ENCODE results near the gene NARF. TPM values are rescaled to one million over a fixed set of nuclear protein-coding genes. Genes with fewer than 3 reads are reported as not detected.

Gene NARF
- total and polyA plus RNA-seq, 2 of the 8 experiments (the other 6 are each of a cell fraction or from before 2014, with no cell fraction given) = 97.4 to 131 TPM

DNA sequence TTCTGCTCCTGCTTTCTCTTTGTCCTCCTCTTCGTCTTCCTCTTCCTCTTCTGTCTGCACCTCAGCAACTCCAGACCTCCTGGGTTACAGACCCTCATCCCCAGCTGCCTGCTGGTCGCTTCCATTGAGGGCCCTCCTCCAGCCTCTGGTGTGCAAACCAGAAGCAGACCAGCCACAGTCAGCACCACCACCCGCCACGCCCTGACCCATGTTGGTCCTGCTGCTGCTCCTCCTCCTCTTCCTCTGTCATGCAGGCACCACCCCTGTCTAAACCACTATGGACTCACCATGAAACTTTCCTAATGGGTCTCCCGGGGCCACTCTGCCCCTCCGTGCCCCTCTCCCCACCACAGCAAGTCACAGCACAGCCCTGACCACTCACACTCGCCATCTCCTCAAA lies 28.7 kb upstream of the NARF start:
- Histone ChIP-seq H3K4me3 (ENCODE audit: extremely low read depth in 1 of 4, insufficient read depth in 2 of 4, low read depth in 3 of 4, low read length in 4 of 4) (no peak overlapping the region), H2BK5ac (ENCODE audit: low read depth, low read length) (no peak overlapping the region), H3K79me1 (ENCODE audit: low read depth, low read length) (no peaks in the 10 kb centered on the region), H3K79me2 (ENCODE audit: control insufficient read depth in 1 of 2, insufficient read depth in 2 of 2, low read length in 2 of 2) (no peaks in the 10 kb centered on the region), H2BK15ac (ENCODE audit: low read length) (no peak overlapping the region), H2BK20ac (ENCODE audit: low read length) (no peak overlapping the region), H3K27ac (ENCODE audit: low read depth, low read length) (no peak overlapping the region), H2AFZ (ENCODE audit: low read length) (no peak overlapping the region), H3K23ac (ENCODE audit: insufficient read length) (no peak overlapping the region), H3K4ac (replicated peaks; ENCODE audit: insufficient read length, low read depth, low read length) (no peak overlapping the region), H4K5ac (ENCODE audit: insufficient read length, low read depth, low read length) (no peak overlapping the region), H3K27me3 (replicated peaks in 1 of 4; ENCODE audit: control insufficient read depth in 3 of 4, extremely low read depth in 1 of 4, insufficient read depth in 3 of 4, low read length in 3 of 4) (no peaks in the 10 kb centered on the region), H3K36me3 (ENCODE audit: control insufficient read depth in 2 of 4, insufficient read depth in 4 of 4, low read length in 3 of 4) (no peaks in the 10 kb centered on the region; a peak in 1 of 8 replicates), H3K4me1 (replicated peaks in 1 of 4; ENCODE audit: control insufficient read depth in 3 of 4, insufficient read depth in 4 of 4, low read length in 3 of 4) (no peaks in the 10 kb centered on the region), H3K56ac (replicated peaks; ENCODE audit: insufficient read length, low read depth, low read length) (no peak overlapping the region), H3K18ac (ENCODE audit: extremely low read depth, low read length) (no peak overlapping the region), H3K4me2 (ENCODE audit: insufficient read depth in 1 of 2, low read depth in 2 of 2, low read length in 2 of 2) (no peak overlapping the region), H4K8ac (ENCODE audit: extremely low read depth, insufficient read depth, low read length) (peak overlapping the region; percentile 35; the same call in 1 of the 2 replicates), H3K9ac (replicated peaks in 1 of 4; ENCODE audit: extremely low read depth in 1 of 4, low read depth in 3 of 4, low read length in 3 of 4) (no peak overlapping the region), H4K91ac (replicated peaks; ENCODE audit: insufficient read length, low read length) (no peak overlapping the region), H2BK120ac (replicated peaks; ENCODE audit: low read depth, low read length) (no peak overlapping the region), H4K20me1 (replicated peaks in 1 of 2; ENCODE audit: control insufficient read depth in 1 of 2, insufficient read depth in 2 of 2, low read length in 2 of 2) (peaks cover 2 to 5% of the 10 kb centered on the region in 2 experiments), H2BK12ac (ENCODE audit: low read depth, low read length) (no peak overlapping the region), H2AK5ac (ENCODE audit: low read depth, low read length) (no peak overlapping the region), H3K23me2 (ENCODE audit: low read depth, low read length) (no peaks in the 10 kb centered on the region), H3K9me3 (ENCODE audit: insufficient read depth in 2 of 2, low read depth in 1 of 2, low read length in 1 of 2) (no peaks in the 10 kb centered on the region), H3K14ac (ENCODE audit: insufficient read length) (no peak overlapping the region)
- WGBS, 2 experiments (ENCODE audit: extremely low coverage in 1 of 2, insufficient coverage in 1 of 2, insufficient read length in 1 of 2, insufficient replicate concordance in 2 of 2, low coverage in 1 of 2, low lambda C conversion rate in 2 of 2, missing lambda C conversion rate in 1 of 2) = 86% methylated on average over 7 of the region's 7 CpGs; no CpG with 5 or more reads in 1 of the 2 experiments
- CTCF ChIA-PET (ENCODE audit: partially characterized antibody) = interaction anchor here (0.7 kb wide), 2 partner anchors 9 to 38 kb away, joined by 3 read pairs; no protein-coding TSS in a partner anchor
- FAIRE-seq = no peak
- POLR2A ChIA-PET (ENCODE audit: partially characterized antibody) = interaction anchor here (0.7 kb wide), 1 partner anchor 9 kb away, joined by 3 read pairs; no protein-coding TSS in a partner anchor
- no peak for DNase-seq (ENCODE audit: low read depth in 1 of 2, low spot score in 2 of 2)
- no peak for TF ChIP-seq JUN (IDR thresholded peaks at IDR 0.05; ENCODE audit: low read depth, low read length)
- TF ChIP-seq, protein P1, sequence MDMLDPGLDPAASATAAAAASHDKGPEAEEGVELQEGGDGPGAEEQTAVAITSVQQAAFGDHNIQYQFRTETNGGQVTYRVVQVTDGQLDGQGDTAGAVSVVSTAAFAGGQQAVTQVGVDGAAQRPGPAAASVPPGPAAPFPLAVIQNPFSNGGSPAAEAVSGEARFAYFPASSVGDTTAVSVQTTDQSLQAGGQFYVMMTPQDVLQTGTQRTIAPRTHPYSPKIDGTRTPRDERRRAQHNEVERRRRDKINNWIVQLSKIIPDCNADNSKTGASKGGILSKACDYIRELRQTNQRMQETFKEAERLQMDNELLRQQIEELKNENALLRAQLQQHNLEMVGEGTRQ (IDR thresholded peaks at IDR 0.05; ENCODE audit: low read length) = no peak
- no peak for TF ChIP-seq SIRT6 (IDR thresholded peaks at IDR 0.05; ENCODE audit: low read length)
- no peak for TF ChIP-seq CEBPB (IDR thresholded peaks at IDR 0.05; ENCODE audit: low read depth, low read length)
- TF ChIP-seq RFX5 (IDR thresholded peaks at IDR 0.05; ENCODE audit: borderline replicate concordance, low read depth, low read length) = no peak
- TF ChIP-seq GABPA (IDR thresholded peaks at IDR 0.05; ENCODE audit: borderline replicate concordance, insufficient read depth, low read length) = no peak
- TF ChIP-seq RXRA (IDR thresholded peaks at IDR 0.05; ENCODE audit: insufficient read depth, low read depth, low read length) = no peak
- no peak for TF ChIP-seq RNF2 (IDR thresholded peaks at IDR 0.05; ENCODE audit: borderline replicate concordance, low read depth, low read length, missing control alignments, poor library complexity, severe bottlenecking)
- TF ChIP-seq BRCA1 (IDR thresholded peaks at IDR 0.05; ENCODE audit: low read depth, low read length) = no peak
- TF ChIP-seq, protein P2, sequence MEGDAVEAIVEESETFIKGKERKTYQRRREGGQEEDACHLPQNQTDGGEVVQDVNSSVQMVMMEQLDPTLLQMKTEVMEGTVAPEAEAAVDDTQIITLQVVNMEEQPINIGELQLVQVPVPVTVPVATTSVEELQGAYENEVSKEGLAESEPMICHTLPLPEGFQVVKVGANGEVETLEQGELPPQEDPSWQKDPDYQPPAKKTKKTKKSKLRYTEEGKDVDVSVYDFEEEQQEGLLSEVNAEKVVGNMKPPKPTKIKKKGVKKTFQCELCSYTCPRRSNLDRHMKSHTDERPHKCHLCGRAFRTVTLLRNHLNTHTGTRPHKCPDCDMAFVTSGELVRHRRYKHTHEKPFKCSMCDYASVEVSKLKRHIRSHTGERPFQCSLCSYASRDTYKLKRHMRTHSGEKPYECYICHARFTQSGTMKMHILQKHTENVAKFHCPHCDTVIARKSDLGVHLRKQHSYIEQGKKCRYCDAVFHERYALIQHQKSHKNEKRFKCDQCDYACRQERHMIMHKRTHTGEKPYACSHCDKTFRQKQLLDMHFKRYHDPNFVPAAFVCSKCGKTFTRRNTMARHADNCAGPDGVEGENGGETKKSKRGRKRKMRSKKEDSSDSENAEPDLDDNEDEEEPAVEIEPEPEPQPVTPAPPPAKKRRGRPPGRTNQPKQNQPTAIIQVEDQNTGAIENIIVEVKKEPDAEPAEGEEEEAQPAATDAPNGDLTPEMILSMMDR (IDR thresholded peaks at IDR 0.05; ENCODE audit: control extremely low read depth in 1 of 3, insufficient read depth in 1 of 3, low read depth in 1 of 3, low read length in 3 of 3) = no peak
